Fibroblast of lung (primary cell): ENCODE results near the gene NTSR1.

Experiments
- EZH2 ChIP-seq: IDR thresholded peaks from 2 replicates; pipeline ENCODE4 v1.5.1; 2012; ENCODE audit warnings: low read length, control low read depth, mild to moderate bottlenecking; ENCODE audit errors: missing control alignments
- TF ChIP-seq, protein P1 (sequence below), 2 donors: IDR thresholded peaks in 1 of 2; conservative IDR thresholded peaks in 1 of 2; 1 replicate in 1 of 2; 2 replicates in 1 of 2; pipeline ENCODE4 v1.5.1; 2011 to 2012; ENCODE audit warnings: low read length in 2 of 2, control low read depth in 1 of 2, inconsistent platforms in 1 of 2, low read depth in 1 of 2, mild to moderate bottlenecking in 1 of 2

DNA sequence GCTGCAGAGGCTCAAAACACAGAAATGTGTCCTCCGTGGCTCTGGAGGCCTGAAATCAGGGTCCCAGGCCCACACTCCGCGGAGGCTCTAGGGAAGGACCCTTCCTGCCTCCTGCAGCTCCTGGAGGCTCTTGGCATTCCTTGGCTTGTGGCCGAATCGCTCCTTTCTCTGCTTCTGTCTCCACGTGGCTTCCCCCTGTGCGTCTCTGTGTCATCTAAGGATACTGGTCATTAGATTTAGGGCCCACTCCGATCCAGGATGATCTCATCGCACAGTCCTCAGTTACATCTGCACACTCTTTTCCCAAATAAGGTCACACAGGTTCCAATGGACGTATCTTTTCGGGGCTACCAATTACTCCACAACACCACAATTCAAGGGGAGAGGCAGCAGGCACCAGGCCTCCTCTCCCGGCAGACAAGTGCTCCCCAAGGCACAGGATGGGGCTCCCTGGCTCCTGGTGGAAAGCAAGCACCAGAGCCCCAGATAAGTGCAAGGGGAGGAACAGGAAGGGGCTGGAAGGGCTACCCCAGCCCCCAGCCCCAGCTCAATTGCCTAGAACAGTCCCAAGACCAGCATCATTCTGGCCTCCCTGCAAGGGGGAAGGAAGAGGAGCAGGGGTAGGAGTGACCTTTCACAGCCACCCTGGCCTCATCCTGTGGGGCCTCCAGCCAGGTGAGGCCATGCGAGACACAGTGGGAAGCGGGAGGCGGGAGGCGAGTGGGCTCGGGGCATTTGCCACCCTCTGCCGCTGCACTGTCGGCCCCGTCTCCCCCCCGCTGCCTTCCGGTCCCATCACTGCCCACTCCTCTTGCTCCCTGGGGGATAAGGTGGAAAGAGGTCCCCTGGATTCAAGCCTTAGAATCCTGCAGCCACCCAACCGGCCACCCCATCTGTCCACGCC is 16.3 kb downstream of the NTSR1 start:
- TF ChIP-seq, protein P1, sequence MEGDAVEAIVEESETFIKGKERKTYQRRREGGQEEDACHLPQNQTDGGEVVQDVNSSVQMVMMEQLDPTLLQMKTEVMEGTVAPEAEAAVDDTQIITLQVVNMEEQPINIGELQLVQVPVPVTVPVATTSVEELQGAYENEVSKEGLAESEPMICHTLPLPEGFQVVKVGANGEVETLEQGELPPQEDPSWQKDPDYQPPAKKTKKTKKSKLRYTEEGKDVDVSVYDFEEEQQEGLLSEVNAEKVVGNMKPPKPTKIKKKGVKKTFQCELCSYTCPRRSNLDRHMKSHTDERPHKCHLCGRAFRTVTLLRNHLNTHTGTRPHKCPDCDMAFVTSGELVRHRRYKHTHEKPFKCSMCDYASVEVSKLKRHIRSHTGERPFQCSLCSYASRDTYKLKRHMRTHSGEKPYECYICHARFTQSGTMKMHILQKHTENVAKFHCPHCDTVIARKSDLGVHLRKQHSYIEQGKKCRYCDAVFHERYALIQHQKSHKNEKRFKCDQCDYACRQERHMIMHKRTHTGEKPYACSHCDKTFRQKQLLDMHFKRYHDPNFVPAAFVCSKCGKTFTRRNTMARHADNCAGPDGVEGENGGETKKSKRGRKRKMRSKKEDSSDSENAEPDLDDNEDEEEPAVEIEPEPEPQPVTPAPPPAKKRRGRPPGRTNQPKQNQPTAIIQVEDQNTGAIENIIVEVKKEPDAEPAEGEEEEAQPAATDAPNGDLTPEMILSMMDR (conservative IDR thresholded peaks at IDR 0.05 in 1 of 2, IDR thresholded peaks at IDR 0.05 in 1 of 2; ENCODE audit: low read depth in 1 of 2, low read length in 2 of 2) = no peak
- no peak for TF ChIP-seq EZH2
